Loucy (cell line): ENCODE results near the gene GSE1.
A peak's percentile ranks its signal among the peaks of the same experiment; 100 is the strongest.
"Not testable (repeated sequence)": the region's sequence is repeated elsewhere in the genome, so short reads cannot be mapped to it uniquely, and the experiment has no call there.

Experiments
- H2AFZ ChIP-seq: fragments of 200-600 bp; sonication (generic); 2 replicates; pipeline ENCODE4 v1.6.0; 2016; ENCODE audit warnings: antibody characterized with exemption, mild to moderate bottlenecking, low read length, moderate library complexity
- H3F3A ChIP-seq: fragments of 200-600 bp; 2 replicates; pipeline ENCODE4 v1.6.0; 2016; ENCODE audit warnings: antibody characterized with exemption, low read depth, mild to moderate bottlenecking
- H3K27me3 ChIP-seq: fragments of 200-600 bp; sonication (generic); 2 replicates; pipeline ENCODE4 v1.6.1; 2014; ENCODE audit warnings: low read length, mild to moderate bottlenecking; ENCODE audit not compliant: insufficient read depth, poor library complexity, severe bottlenecking
- H3K36me3 ChIP-seq: fragments of 200-600 bp; sonication (generic); 2 replicates; pipeline ENCODE4 v1.6.1; 2016; ENCODE audit warnings: low read length; ENCODE audit not compliant: insufficient read depth
- H3K4me1 ChIP-seq: fragments of 200-600 bp; sonication (generic); 2 replicates; pipeline ENCODE4 v1.5.1; 2014; ENCODE audit warnings: low read length, mild to moderate bottlenecking; ENCODE audit not compliant: insufficient read depth, poor library complexity, severe bottlenecking
- H3K4me2 ChIP-seq: fragments of 200-600 bp; sonication (generic); 2 replicates; pipeline ENCODE4 v1.6.0; 2014; ENCODE audit warnings: antibody characterized with exemption, low read length, low read depth, mild to moderate bottlenecking; ENCODE audit not compliant: poor library complexity, severe bottlenecking
- H3K4me3 ChIP-seq: fragments of 200-600 bp; sonication (generic); 2 replicates; pipeline ENCODE4 v1.5.1; 2014; ENCODE audit warnings: low read length, mild to moderate bottlenecking, mixed read lengths; ENCODE audit not compliant: poor library complexity, severe bottlenecking
- H3K79me2 ChIP-seq: fragments of 200-600 bp; sonication (generic); 2 replicates; pipeline ENCODE4 v1.6.1; 2014; ENCODE audit warnings: low read length; ENCODE audit not compliant: insufficient read depth
- H3K9ac ChIP-seq: fragments of 200-600 bp; sonication (generic); 2 replicates; pipeline ENCODE4 v1.6.0; 2014; ENCODE audit warnings: mild to moderate bottlenecking, low read depth, low read length, moderate library complexity; ENCODE audit not compliant: poor library complexity, severe bottlenecking
- H3K9me2 ChIP-seq: fragments of 200-600 bp; sonication (generic); replicated peaks from 2 replicates; pipeline ENCODE4 v1.6.1; 2016; ENCODE audit warnings: low read depth, low read length, mixed read lengths
- H3K9me3 ChIP-seq: fragments of 200-600 bp; sonication (generic); 2 replicates; pipeline ENCODE4 v1.6.1; 2014; ENCODE audit warnings: mild to moderate bottlenecking, antibody characterized with exemption, low read length, low read depth; ENCODE audit not compliant: insufficient read depth
- H4K20me1 ChIP-seq: fragments of 200-600 bp; sonication (generic); 2 replicates; pipeline ENCODE4 v1.6.0; 2014; ENCODE audit warnings: antibody characterized with exemption, low read length, mild to moderate bottlenecking; ENCODE audit not compliant: insufficient read depth, poor library complexity, severe bottlenecking
- EZH2phosphoT487 ChIP-seq: fragments of 200-600 bp; IDR thresholded peaks from 2 replicates; pipeline ENCODE4 v1.6.1; 2018; ENCODE audit warnings: antibody characterized with exemption, mild to moderate bottlenecking, moderate library complexity, borderline replicate concordance
- TF ChIP-seq, protein P1 (sequence below): fragments of 200-600 bp; sonication (generic); conservative IDR thresholded peaks from 2 replicates; pipeline ENCODE4 v1.5.1; 2014; ENCODE audit warnings: mild to moderate bottlenecking, antibody characterized with exemption, low read length

GSE1 gene

DNA sequence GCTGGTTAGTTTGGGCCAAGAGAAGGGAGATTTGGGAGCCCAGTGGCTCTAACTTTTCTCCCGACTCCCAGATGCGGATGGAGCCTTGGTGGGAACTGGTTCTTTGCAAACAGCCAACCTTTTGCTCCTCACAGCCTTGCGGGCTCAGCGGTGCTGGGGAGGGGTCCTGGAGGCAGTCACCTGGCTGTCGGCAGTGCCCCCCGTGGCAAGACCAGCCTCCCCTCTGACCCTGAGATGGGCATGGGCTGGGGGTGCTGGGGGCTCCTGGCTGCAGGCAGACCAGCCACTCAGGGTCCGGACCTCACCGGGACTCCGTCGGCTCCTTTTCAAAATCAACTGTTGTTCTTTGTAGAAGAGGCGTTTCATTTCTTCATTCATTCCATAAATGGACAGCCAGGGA, 21.7 kb upstream of the GSE1 start:
- H3K79me2 ChIP-seq = peaks cover 97% of the 10 kb centered on the region
- no peaks in the 10 kb centered on the region for H3F3A ChIP-seq
- no peaks in the 10 kb centered on the region for H3K9me3 ChIP-seq
- no peaks in the 10 kb centered on the region for H3K27me3 ChIP-seq
- H4K20me1 ChIP-seq = peaks cover 94% of the 10 kb centered on the region
- no peak overlapping the region for H3K9ac ChIP-seq
- H3K9me2 ChIP-seq = no peaks in the 10 kb centered on the region
- peaks cover 11% of the 10 kb centered on the region for H3K4me1 ChIP-seq
- no peak overlapping the region for H3K4me3 ChIP-seq
- H3K4me2 ChIP-seq = no peak overlapping the region
- H2AFZ ChIP-seq = no peak overlapping the region
- TF ChIP-seq EZH2phosphoT487 = no peak
- TF ChIP-seq, protein P1, sequence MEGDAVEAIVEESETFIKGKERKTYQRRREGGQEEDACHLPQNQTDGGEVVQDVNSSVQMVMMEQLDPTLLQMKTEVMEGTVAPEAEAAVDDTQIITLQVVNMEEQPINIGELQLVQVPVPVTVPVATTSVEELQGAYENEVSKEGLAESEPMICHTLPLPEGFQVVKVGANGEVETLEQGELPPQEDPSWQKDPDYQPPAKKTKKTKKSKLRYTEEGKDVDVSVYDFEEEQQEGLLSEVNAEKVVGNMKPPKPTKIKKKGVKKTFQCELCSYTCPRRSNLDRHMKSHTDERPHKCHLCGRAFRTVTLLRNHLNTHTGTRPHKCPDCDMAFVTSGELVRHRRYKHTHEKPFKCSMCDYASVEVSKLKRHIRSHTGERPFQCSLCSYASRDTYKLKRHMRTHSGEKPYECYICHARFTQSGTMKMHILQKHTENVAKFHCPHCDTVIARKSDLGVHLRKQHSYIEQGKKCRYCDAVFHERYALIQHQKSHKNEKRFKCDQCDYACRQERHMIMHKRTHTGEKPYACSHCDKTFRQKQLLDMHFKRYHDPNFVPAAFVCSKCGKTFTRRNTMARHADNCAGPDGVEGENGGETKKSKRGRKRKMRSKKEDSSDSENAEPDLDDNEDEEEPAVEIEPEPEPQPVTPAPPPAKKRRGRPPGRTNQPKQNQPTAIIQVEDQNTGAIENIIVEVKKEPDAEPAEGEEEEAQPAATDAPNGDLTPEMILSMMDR = no peak
- H3K36me3 ChIP-seq = peaks cover 29% of the 10 kb centered on the region; the same call in 1 of the 2 replicates

DNA sequence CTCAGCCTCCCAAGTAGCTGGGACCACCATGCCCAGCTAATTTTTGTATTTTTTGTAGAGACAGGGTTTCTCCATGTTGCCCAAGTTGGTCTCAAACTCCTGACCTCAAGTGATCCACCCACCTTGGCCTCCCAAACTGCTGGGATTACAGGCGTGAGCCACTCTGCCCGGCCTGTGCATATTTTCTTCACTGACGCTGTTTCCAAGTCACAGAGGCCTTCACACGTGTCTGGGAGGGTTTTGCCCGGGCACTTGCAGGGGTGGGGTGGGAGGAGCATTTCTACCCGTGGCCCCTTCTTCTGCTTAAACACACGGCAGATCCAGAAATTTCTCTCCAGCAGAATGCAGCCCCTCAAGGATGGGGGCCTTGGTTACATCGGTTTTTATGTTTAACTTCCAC, 20.8 kb upstream of the GSE1 start:
- not testable (repeated sequence) for H3K9ac ChIP-seq

DNA sequence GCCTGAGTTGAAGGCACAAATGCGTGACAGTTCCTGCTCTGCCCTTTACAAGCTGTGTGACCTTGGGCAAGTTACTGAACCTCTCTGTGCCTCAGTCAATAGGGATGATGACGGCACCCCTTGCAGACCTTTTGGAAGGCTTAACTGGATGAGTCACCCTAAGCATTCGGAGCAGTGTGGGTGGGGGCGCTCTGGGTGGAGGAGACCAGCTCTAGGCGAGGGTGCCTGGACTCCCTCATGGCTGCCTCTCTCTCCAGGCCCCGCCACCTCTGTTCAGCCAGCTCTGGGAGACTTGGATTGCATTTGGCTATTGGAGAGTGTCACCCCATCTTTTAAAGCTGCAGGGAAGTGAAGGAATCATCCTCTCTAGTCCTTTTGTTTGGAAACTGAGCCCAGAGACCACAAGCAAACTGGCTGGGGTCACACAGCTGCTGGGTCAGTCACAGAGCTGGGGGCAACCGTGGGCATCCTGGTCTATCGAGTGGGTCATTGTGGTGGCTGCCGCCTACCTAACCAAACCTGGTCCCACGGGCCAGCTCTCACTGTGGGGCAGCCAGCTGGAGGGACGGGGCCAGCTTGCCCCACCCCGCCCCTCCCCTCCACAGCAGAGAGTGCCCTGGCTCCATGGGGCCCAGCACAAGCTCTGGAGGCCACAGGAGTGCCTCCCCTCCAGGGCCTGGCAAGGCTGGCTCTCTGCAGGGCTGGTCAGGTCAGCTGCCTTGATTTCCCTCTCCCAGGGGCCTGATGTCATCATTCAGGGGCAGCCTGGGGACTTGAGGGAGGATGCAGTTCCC, 20.2 kb upstream of the GSE1 start:
- no peak overlapping the region for H3K4me3 ChIP-seq
- H2AFZ ChIP-seq = no peak overlapping the region
- H3K4me2 ChIP-seq = peak overlapping the region; percentile 31
- no peak for TF ChIP-seq EZH2phosphoT487
- TF ChIP-seq, protein P1 = no peak
- H3K9me3 ChIP-seq = no peaks in the 10 kb centered on the region
- H3K4me1 ChIP-seq = peaks cover 11% of the 10 kb centered on the region
- H3K36me3 ChIP-seq = peaks cover 26% of the 10 kb centered on the region; the same call in 1 of the 2 replicates
- H3K9me2 ChIP-seq = no peaks in the 10 kb centered on the region
- H3F3A ChIP-seq = no peaks in the 10 kb centered on the region
- H3K9ac ChIP-seq = no peak overlapping the region
- H4K20me1 ChIP-seq = peaks cover 87% of the 10 kb centered on the region
- H3K79me2 ChIP-seq = peaks cover 97% of the 10 kb centered on the region
- no peaks in the 10 kb centered on the region for H3K27me3 ChIP-seq

More for the DNA sequence above, 20.8 kb upstream of the GSE1 start:
- H4K20me1 ChIP-seq = peaks cover 88% of the 10 kb centered on the region
- H3K27me3 ChIP-seq, H3K9me2 ChIP-seq, H3K4me3 ChIP-seq, H3K9me3 ChIP-seq, H3K4me2 ChIP-seq, H3F3A ChIP-seq, H2AFZ ChIP-seq: not testable (repeated sequence)
- peaks cover 24% of the 10 kb centered on the region; the same call in 1 of the 2 replicates for H3K36me3 ChIP-seq
- H3K79me2 ChIP-seq = peaks cover 97% of the 10 kb centered on the region
- H3K4me1 ChIP-seq = peaks cover 11% of the 10 kb centered on the region
